Left cardiac atrium (tissue), 4 donors: ENCODE data around the gene RGS3. TPM values are rescaled to one million over a fixed set of nuclear protein-coding genes. Genes with fewer than 3 reads are reported as not detected.

Experiments used
- ATAC-seq, 2 donors: fragments of 200-7000 bp; cut with Tn5 transposase; one replicate each; pipeline ENCODE4 v1.9.1; 2020; ENCODE audit warnings: mild to moderate bottlenecking in 2 of 2, moderate library complexity in 2 of 2
- DNase-seq: peaks from one replicate; pipeline ENCODE4 v3.0.0-alpha.2; 2020
- intact Hi-C, 2 donors: fragments of 100-400 bp; cut with DNase I; formaldehyde crosslinking; loops; one replicate each; pipeline versions ENCODE4 v1.14.1 to v1.15.1; 2022 to 2023
- total RNA-seq, 2 donors: library from RNA; stranded (reverse); fragmentation: NEBNext Ultra II Directional; extraction: Animal tissue kit (Norgen Biotek cat#: 25700); gene quantifications; one replicate each; pipeline ENCODE4 v1.2.1, GENCODE V29; 2021
- donor health status: DM: no; HTN: yes; CAD: no.
- donor health status: DM: no; HTN: yes; CAD: no; lungs with severe emphysema.
- donor health status: DM: yes; HTN: yes; CAD: no.
- donor health status: Dilated cardiomyopathy.

Gene RGS3
- total RNA-seq, 2 donors from 2014 or later: 124 to 131 TPM

- DNase-seq: no peak
- ATAC-seq: peak in 1 of 2 donors; percentile 4
- intact Hi-C loops: loop anchor here in 1 of 2 donors (5.0 kb wide), 1 partner anchor 56 kb away; no protein-coding TSS in a partner anchor
Observed at GRCh38 chr9:113503613-113504211, 40.2 kb downstream of the RGS3 start.

GRCh38 chr9:113504725-113505590, 41.4 kb downstream of the RGS3 start:
- ATAC-seq: peak in 1 of 2 donors; percentile 20
- no peak for DNase-seq
- intact Hi-C loops: loop anchor here in 1 of 2 donors (5.0 kb wide), 2 partner anchors 58 to 82 kb away; no protein-coding TSS in a partner anchor

GRCh38 chr9:113506090-113506589, 42.6 kb downstream of the RGS3 start:
- intact Hi-C loops: loop anchor here in 1 of 2 donors (5.0 kb wide), 1 partner anchor 81 kb away; no protein-coding TSS in a partner anchor
- ATAC-seq: no peak
- DNase-seq: no peak

GRCh38 chr9:113507256-113507655, 43.7 kb downstream of the RGS3 start:
- no peak for ATAC-seq
- DNase-seq: no peak
- intact Hi-C loops: loop anchor here in 1 of 2 donors (5.0 kb wide), 1 partner anchor 80 kb away; no protein-coding TSS in a partner anchor

GRCh38 chr9:113508111-113508749, 44.7 kb downstream of the RGS3 start:
- no peak for ATAC-seq
- intact Hi-C loops: loop anchor here in 1 of 2 donors (5.0 kb wide), 1 partner anchor 79 kb away; no protein-coding TSS in a partner anchor

GRCh38 chr9:113509463-113509862, 45.9 kb downstream of the RGS3 start:
- intact Hi-C loops: loop anchor here in 1 of 2 donors (5.0 kb wide), 1 partner anchor 78 kb away; no protein-coding TSS in a partner anchor
- DNase-seq: no peak

More at GRCh38 chr9:113508111-113508749, 44.7 kb downstream of the RGS3 start:
- DNase-seq: no peak

GRCh38 chr9:113511047-113511521, 47.6 kb downstream of the RGS3 start:
- peak; percentile 66 for DNase-seq
- ATAC-seq: peak; percentile 84 to 85
- intact Hi-C loops: no loop called here

More at GRCh38 chr9:113509463-113509862, 45.9 kb downstream of the RGS3 start:
- ATAC-seq: no peak

GRCh38 chr9:113511856-113512761, 48.6 kb downstream of the RGS3 start:
- intact Hi-C loops: no loop called here
- DNase-seq: no peak
- no peak for ATAC-seq

- intact Hi-C loops: no loop called here
- no peak for ATAC-seq
- DNase-seq: no peak
Observed at GRCh38 chr9:113513111-113513510, 49.6 kb downstream of the RGS3 start.

GRCh38 chr9:113513536-113513935, 50.0 kb downstream of the RGS3 start:
- no peak for ATAC-seq
- intact Hi-C loops: no loop called here
- DNase-seq: no peak

- intact Hi-C loops: no loop called here
- no peak for DNase-seq
- no peak for ATAC-seq
Observed at GRCh38 chr9:113514061-113514460, 50.5 kb downstream of the RGS3 start.

- no peak for DNase-seq
- intact Hi-C loops: no loop called here
Observed at GRCh38 chr9:113514748-113515147, 51.2 kb downstream of the RGS3 start.

GRCh38 chr9:113515862-113516261, 52.3 kb downstream of the RGS3 start:
- ATAC-seq: no peak
- no peak for DNase-seq
- intact Hi-C loops: no loop called here

More at GRCh38 chr9:113514748-113515147, 51.2 kb downstream of the RGS3 start:
- ATAC-seq: no peak

GRCh38 chr9:113516840-113517577, 53.5 kb downstream of the RGS3 start:
- ATAC-seq: peak; percentile 24 to 45
- no peak for DNase-seq
- intact Hi-C loops: no loop called here

- intact Hi-C loops: no loop called here
- ATAC-seq: no peak
- DNase-seq: no peak
Observed at GRCh38 chr9:113519426-113520108, 56.0 kb downstream of the RGS3 start.

GRCh38 chr9:113520109-113520642, 56.6 kb downstream of the RGS3 start:
- intact Hi-C loops: no loop called here
- DNase-seq (no peak), ATAC-seq (peak in 1 of 2 donors; percentile 12)
